ENCODE measurements around the gene SERPINE3.
A peak's percentile ranks its signal among the peaks of the same experiment; 100 is the strongest.

SERPINE3 gene

GRCh38 chr13:51363625-51364024, 24.1 kb downstream of the SERPINE3 start:
- no peak for DNase-seq (ENCODE audit: low spot score)

- DNase-seq (ENCODE audit: low spot score): peak; percentile 8
Measured at GRCh38 chr13:51364404-51365008, 25.0 kb downstream of the SERPINE3 start.

GRCh38 chr13:51370116-51370515, 30.6 kb downstream of the SERPINE3 start:
- no peak for DNase-seq (ENCODE audit: low spot score)

- no peak for DNase-seq (ENCODE audit: low spot score)
Measured at GRCh38 chr13:51370811-51371210, 31.3 kb downstream of the SERPINE3 start.

GRCh38 chr13:51371768-51372399, 32.4 kb downstream of the SERPINE3 start:
- no peak for DNase-seq (ENCODE audit: low spot score)

GRCh38 chr13:51373451-51373850, 34.0 kb downstream of the SERPINE3 start:
- no peak for DNase-seq (ENCODE audit: low spot score)

- no peak for DNase-seq (ENCODE audit: low spot score)
Measured at GRCh38 chr13:51380269-51380668, 40.8 kb downstream of the SERPINE3 start.

- DNase-seq (ENCODE audit: low spot score): no peak
Measured at GRCh38 chr13:51385114-51385513, 45.6 kb downstream of the SERPINE3 start.

GRCh38 chr13:51394724-51395123, 55.2 kb downstream of the SERPINE3 start:
- no peak for DNase-seq (ENCODE audit: low spot score)

- DNase-seq (ENCODE audit: low spot score): no peak
Measured at GRCh38 chr13:51396352-51396751, 56.9 kb downstream of the SERPINE3 start.

GRCh38 chr13:51397262-51397941, 57.9 kb downstream of the SERPINE3 start:
- DNase-seq (ENCODE audit: low spot score): peak; percentile 32

- DNase-seq (ENCODE audit: low spot score): no peak
Measured at GRCh38 chr13:51405176-51405575, 65.7 kb downstream of the SERPINE3 start.

GRCh38 chr13:51412431-51412830, 72.9 kb downstream of the SERPINE3 start:
- no peak for DNase-seq (ENCODE audit: low spot score)

Measured in hepatic stellate cell (primary cell).